ENCODE data around the gene STXBP1. TPM values are rescaled to one million over a fixed set of nuclear protein-coding genes. Genes with fewer than 3 reads are reported as not detected.

STXBP1 gene
- total and polyA plus RNA-seq, 2 of the 13 experiments (the other 11 are each of a cell fraction or from before 2014, with no cell fraction given) = 2.9 TPM

- TF ChIP-seq KDM1A (CRISPR knock-in tag; IDR thresholded peaks at IDR 0.05) (no peak), NPAS2 (CRISPR knock-in tag; IDR thresholded peaks at IDR 0.05; ENCODE audit: borderline replicate concordance) (no peak), FOXO4 (CRISPR knock-in tag; conservative IDR thresholded peaks at IDR 0.05) (no peak), ZNF891 (CRISPR knock-in tag; IDR thresholded peaks at IDR 0.05) (0 out of 2 replicates have a peak, but pooled peaks have one; percentile 43), MATR3 (CRISPR knock-in tag; IDR thresholded peaks at IDR 0.05) (no peak), FOXC1 (CRISPR knock-in tag; IDR thresholded peaks at IDR 0.05; ENCODE audit: borderline replicate concordance) (0 out of 2 replicates have a peak, but pooled peaks have one; percentile 52), RNF219 (CRISPR knock-in tag; IDR thresholded peaks at IDR 0.05) (no peak), CSRNP2 (CRISPR knock-in tag; conservative IDR thresholded peaks at IDR 0.05; ENCODE audit: low read depth) (no peak), RXRB (CRISPR knock-in tag; IDR thresholded peaks at IDR 0.05; ENCODE audit: borderline replicate concordance) (peak; percentile 96), THAP11 (CRISPR knock-in tag; IDR thresholded peaks at IDR 0.05) (0 out of 2 replicates have a peak, but pooled peaks have one; percentile 29), KDM6A (CRISPR knock-in tag; IDR thresholded peaks at IDR 0.05; ENCODE audit: low read depth) (no peak), REPIN1 (CRISPR knock-in tag; IDR thresholded peaks at IDR 0.05; ENCODE audit: borderline replicate concordance, low read depth) (no peak), SALL1 (CRISPR knock-in tag; IDR thresholded peaks at IDR 0.05) (peak; percentile 30; the same call in 1 of the 2 replicates), GTF2F1 (IDR thresholded peaks at IDR 0.05; ENCODE audit: low read length) (no peak), SMARCC2 (IDR thresholded peaks at IDR 0.05) (no peak), RXRA (CRISPR knock-in tag; IDR thresholded peaks at IDR 0.05) (peak; percentile 92), ZFP91 (CRISPR knock-in tag; IDR thresholded peaks at IDR 0.05; ENCODE audit: borderline replicate concordance) (0 out of 2 replicates have a peak, but pooled peaks have one; percentile 23), PATZ1 (CRISPR knock-in tag; IDR thresholded peaks at IDR 0.05) (no peak), ZSCAN9 (CRISPR knock-in tag; IDR thresholded peaks at IDR 0.05; ENCODE audit: borderline replicate concordance) (no peak), TFDP2 (CRISPR knock-in tag; IDR thresholded peaks at IDR 0.05) (no peak), ZKSCAN1 (IDR thresholded peaks at IDR 0.05; ENCODE audit: low read length) (no peak), MEF2D (CRISPR knock-in tag; IDR thresholded peaks at IDR 0.05) (no peak)
Observed at GRCh38 chr9:127586537-127586936, 25.5 kb upstream of the STXBP1 start (continued).

All from HepG2 (cell line).